ENCODE results near the gene IRF2BP2. TPM values are rescaled to one million over a fixed set of nuclear protein-coding genes. Genes with fewer than 3 reads are reported as not detected.
A peak's percentile ranks its signal among the peaks of the same experiment; 100 is the strongest.

Gene IRF2BP2
- total and polyA plus RNA-seq, 2 of the 13 experiments (the other 11 are each of a cell fraction or from before 2014, with no cell fraction given), result 140 to 147 TPM

DNA sequence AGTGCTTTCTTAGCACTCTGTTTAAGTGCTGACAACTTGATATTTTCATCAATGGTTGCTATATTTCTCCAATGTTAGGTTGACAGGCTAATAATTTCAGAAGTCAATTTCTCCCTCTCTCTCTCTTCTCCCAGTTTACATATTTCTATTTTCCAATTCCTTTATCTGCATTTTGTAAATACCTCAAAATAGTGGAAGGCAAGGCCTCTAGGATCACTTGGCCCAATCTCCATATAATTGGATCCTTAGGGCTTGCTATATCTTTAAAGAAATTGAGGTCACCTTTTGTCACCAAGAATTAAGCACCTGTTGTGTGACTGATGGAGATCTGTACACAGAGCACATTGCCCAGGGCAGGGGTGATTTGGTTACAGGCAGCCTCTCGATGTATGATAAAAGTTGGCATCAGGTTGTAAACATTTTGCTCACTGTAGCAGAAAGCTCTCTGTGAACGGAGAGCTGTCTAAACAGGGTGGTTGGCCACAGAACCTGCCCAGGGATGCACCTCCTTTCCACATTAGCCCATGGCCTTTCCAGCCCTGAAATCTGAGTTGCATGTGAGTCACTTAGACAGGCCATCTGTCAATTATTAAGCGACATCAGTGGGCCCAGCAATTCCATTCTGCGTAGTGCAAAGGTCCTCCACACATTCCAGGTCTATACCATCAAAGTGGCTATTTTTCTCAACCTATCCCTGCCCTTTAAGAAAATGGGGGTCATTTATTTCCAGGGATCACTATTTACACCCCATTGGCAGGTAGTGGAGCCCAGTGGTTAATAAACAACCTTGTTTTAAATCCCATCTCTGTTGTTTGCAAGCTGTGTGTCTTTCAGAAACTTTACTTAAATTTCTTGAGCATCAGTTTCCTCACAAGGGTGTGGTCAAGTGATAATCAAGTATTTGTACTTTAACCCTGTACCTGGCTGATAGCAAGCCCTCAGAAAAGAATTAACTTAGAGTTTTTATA, 29.1 kb upstream of the IRF2BP2 start (continued):
- TF ChIP-seq, protein P1, sequence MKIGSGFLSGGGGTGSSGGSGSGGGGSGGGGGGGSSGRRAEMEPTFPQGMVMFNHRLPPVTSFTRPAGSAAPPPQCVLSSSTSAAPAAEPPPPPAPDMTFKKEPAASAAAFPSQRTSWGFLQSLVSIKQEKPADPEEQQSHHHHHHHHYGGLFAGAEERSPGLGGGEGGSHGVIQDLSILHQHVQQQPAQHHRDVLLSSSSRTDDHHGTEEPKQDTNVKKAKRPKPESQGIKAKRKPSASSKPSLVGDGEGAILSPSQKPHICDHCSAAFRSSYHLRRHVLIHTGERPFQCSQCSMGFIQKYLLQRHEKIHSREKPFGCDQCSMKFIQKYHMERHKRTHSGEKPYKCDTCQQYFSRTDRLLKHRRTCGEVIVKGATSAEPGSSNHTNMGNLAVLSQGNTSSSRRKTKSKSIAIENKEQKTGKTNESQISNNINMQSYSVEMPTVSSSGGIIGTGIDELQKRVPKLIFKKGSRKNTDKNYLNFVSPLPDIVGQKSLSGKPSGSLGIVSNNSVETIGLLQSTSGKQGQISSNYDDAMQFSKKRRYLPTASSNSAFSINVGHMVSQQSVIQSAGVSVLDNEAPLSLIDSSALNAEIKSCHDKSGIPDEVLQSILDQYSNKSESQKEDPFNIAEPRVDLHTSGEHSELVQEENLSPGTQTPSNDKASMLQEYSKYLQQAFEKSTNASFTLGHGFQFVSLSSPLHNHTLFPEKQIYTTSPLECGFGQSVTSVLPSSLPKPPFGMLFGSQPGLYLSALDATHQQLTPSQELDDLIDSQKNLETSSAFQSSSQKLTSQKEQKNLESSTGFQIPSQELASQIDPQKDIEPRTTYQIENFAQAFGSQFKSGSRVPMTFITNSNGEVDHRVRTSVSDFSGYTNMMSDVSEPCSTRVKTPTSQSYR (CRISPR knock-in tag; IDR thresholded peaks at IDR 0.05; ENCODE audit: borderline replicate concordance), result peak; percentile 13; the same call in 1 of the 2 replicates
- no peak for TF ChIP-seq ZNF329 (CRISPR knock-in tag; IDR thresholded peaks at IDR 0.05; ENCODE audit: low read depth)
- TF ChIP-seq CHD4 (IDR thresholded peaks at IDR 0.05; ENCODE audit: borderline replicate concordance, low read length), result peak; percentile 95; the same call in 1 of the 2 replicates
- peak; percentile 62; the same call in 1 of the 2 replicates for TF ChIP-seq ATF3 (CRISPR knock-in tag; IDR thresholded peaks at IDR 0.05)
- peak; percentile 84 for TF ChIP-seq HDAC2 (CRISPR knock-in tag; IDR thresholded peaks at IDR 0.05)
- TF ChIP-seq MED1 (CRISPR knock-in tag; IDR thresholded peaks at IDR 0.05), result peak; percentile 97
- peak; percentile 81; the same call in 1 of the 2 replicates for TF ChIP-seq TOPORS (CRISPR knock-in tag; IDR thresholded peaks at IDR 0.05)
- no peak for TF ChIP-seq ZBTB39 (CRISPR knock-in tag; IDR thresholded peaks at IDR 0.05)
- TF ChIP-seq HNRNPH1 (optimal IDR thresholded peaks at IDR 0.05; ENCODE audit: low read depth, low read length), result no peak
- TF ChIP-seq ZBTB7A (CRISPR knock-in tag; IDR thresholded peaks at IDR 0.05), result no peak
- TF ChIP-seq, protein P2, sequence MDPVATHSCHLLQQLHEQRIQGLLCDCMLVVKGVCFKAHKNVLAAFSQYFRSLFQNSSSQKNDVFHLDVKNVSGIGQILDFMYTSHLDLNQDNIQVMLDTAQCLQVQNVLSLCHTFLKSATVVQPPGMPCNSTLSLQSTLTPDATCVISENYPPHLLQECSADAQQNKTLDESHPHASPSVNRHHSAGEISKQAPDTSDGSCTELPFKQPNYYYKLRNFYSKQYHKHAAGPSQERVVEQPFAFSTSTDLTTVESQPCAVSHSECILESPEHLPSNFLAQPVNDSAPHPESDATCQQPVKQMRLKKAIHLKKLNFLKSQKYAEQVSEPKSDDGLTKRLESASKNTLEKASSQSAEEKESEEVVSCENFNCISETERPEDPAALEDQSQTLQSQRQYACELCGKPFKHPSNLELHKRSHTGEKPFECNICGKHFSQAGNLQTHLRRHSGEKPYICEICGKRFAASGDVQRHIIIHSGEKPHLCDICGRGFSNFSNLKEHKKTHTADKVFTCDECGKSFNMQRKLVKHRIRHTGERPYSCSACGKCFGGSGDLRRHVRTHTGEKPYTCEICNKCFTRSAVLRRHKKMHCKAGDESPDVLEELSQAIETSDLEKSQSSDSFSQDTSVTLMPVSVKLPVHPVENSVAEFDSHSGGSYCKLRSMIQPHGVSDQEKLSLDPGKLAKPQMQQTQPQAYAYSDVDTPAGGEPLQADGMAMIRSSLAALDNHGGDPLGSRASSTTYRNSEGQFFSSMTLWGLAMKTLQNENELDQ (CRISPR knock-in tag; IDR thresholded peaks at IDR 0.05; ENCODE audit: borderline replicate concordance), result no peak
- no peak for TF ChIP-seq RNF219 (CRISPR knock-in tag; IDR thresholded peaks at IDR 0.05)
- TF ChIP-seq, protein P3, sequence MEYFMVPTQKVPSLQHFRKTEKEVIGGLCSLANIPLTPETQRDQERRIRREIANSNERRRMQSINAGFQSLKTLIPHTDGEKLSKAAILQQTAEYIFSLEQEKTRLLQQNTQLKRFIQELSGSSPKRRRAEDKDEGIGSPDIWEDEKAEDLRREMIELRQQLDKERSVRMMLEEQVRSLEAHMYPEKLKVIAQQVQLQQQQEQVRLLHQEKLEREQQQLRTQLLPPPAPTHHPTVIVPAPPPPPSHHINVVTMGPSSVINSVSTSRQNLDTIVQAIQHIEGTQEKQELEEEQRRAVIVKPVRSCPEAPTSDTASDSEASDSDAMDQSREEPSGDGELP (IDR thresholded peaks at IDR 0.05; ENCODE audit: borderline replicate concordance, low read depth), result peak; percentile 72; the same call in 1 of the 2 replicates
- TF ChIP-seq ZNF264 (CRISPR knock-in tag; IDR thresholded peaks at IDR 0.05), result no peak; the same call in none of the 2 replicates
- TF ChIP-seq POLR2G (IDR thresholded peaks at IDR 0.05; ENCODE audit: low read depth, low read length), result no peak; the same call in 1 of the 2 replicates
- peak; percentile 65 for TF ChIP-seq CBX1 (IDR thresholded peaks at IDR 0.05; ENCODE audit: low read depth)
- peak; percentile 42 for TF ChIP-seq MAFF (IDR thresholded peaks at IDR 0.05; ENCODE audit: low read depth, low read length)

Measured in HepG2 (cell line).